B cell (primary cell): ENCODE results near the gene SMC2. TPM values are rescaled to one million over a fixed set of nuclear protein-coding genes. Genes with fewer than 3 reads are reported as not detected.

Source experiments
- ATAC-seq: fragments of 200-7000 bp; cut with Tn5 transposase; one replicate; pipeline ENCODE4 v1.10.0; 2021; ENCODE audit warnings: low read depth, mild to moderate bottlenecking, moderate number of reproducible peaks, moderate library complexity
- CTCF ChIA-PET: fragments of 350-600 bp; sonication (Branson Sonifier 250); formaldehyde crosslinking; loops from one replicate; lab custom pipeline; 2021; ENCODE audit warnings: antibody characterized with exemption, inconsistent platforms; lab: Charles Lee
- POLR2A ChIA-PET: fragments of 350-600 bp; sonication (Branson Sonifier 250); formaldehyde crosslinking; loops from one replicate; lab custom pipeline; 2021; ENCODE audit warnings: antibody characterized with exemption; lab: Charles Lee
- DNase-seq: peaks from one replicate; pipeline ENCODE4 v3.0.0; 2013
- H2AFZ ChIP-seq: 2 replicates; pipeline ENCODE4 v1.6.1; 2012; ENCODE audit warnings: mild to moderate bottlenecking, low read depth, low read length; ENCODE audit not compliant: insufficient read depth, poor library complexity, severe bottlenecking
- H3K27ac ChIP-seq, 2 donors: 1 replicate in 1 of 2; 2 replicates in 1 of 2; pipeline ENCODE4 v1.5.1; 2012 to 2013; ENCODE audit warnings: low read length in 2 of 2, mild to moderate bottlenecking in 2 of 2, moderate library complexity in 1 of 2
- H3K27me3 ChIP-seq, 4 experiments: fragments of 200-600 bp in 1 of 4; sonication (generic) in 1 of 4; replicated peaks in 1 of 4; 1 replicate in 2 of 4; 2 replicates in 2 of 4; pipeline versions ENCODE4 v1.6.1 to v1.7.0; 2013 to 2016; ENCODE audit warnings: low read length in 3 of 4, mild to moderate bottlenecking in 2 of 4, mixed read lengths in 1 of 4, moderate library complexity in 1 of 4; ENCODE audit not compliant: insufficient read depth in 4 of 4, control insufficient read depth in 3 of 4; ENCODE audit errors: control extremely low read depth in 1 of 4
- H3K36me3 ChIP-seq, 2 experiments: replicated peaks in 1 of 2; 1 replicate in 1 of 2; 2 replicates in 1 of 2; pipeline versions ENCODE4 v1.6.1 to v1.7.1; 2013; ENCODE audit warnings: low read length in 1 of 2; ENCODE audit not compliant: insufficient read depth in 2 of 2, control insufficient read depth in 1 of 2; ENCODE audit errors: control extremely low read depth in 1 of 2, extremely low read depth in 1 of 2
- H3K4me1 ChIP-seq, 2 donors: fragments of 200-600 bp in 1 of 2; sonication (generic) in 1 of 2; 1 replicate in 1 of 2; 2 replicates in 1 of 2; pipeline versions ENCODE4 v1.5.1 to v1.6.1; 2013 to 2017; ENCODE audit warnings: low read length in 2 of 2; ENCODE audit not compliant: control insufficient read depth in 2 of 2, insufficient read depth in 2 of 2
- H3K4me2 ChIP-seq: replicated peaks from 2 replicates; pipeline ENCODE3; 2012; ENCODE audit warnings: mild to moderate bottlenecking, low read depth, low read length; ENCODE audit not compliant: poor library complexity, severe bottlenecking
- H3K4me3 ChIP-seq, 5 experiments: fragments of 200-600 bp in 1 of 5; sonication (generic) in 1 of 5; 1 replicate in 3 of 5; 2 replicates in 2 of 5; pipeline versions ENCODE4 v1.5.1 to v1.7.0; 2011 to 2016; ENCODE audit warnings: low read length in 4 of 5, mild to moderate bottlenecking in 4 of 5, low read depth in 2 of 5, control low read depth in 1 of 5, moderate library complexity in 1 of 5; ENCODE audit not compliant: insufficient read depth in 1 of 5; ENCODE audit errors: control extremely low read depth in 1 of 5, extremely low read depth in 1 of 5
- H3K79me2 ChIP-seq: fragments of 200-600 bp; sonication (generic); one replicate; pipeline ENCODE4 v1.6.0; 2016; ENCODE audit warnings: low read length; ENCODE audit not compliant: control insufficient read depth, insufficient read depth
- H3K9ac ChIP-seq: fragments of 200-600 bp; sonication (generic); 2 replicates; pipeline ENCODE4 v1.6.1; 2017; ENCODE audit warnings: mild to moderate bottlenecking, low read length, moderate library complexity
- H3K9me3 ChIP-seq, 3 donors: one replicate each; pipeline versions ENCODE4 v1.6.1 to v1.7.1; 2013; ENCODE audit warnings: low read length in 2 of 3; ENCODE audit not compliant: control insufficient read depth in 2 of 3, insufficient read depth in 1 of 3; ENCODE audit errors: control extremely low read depth in 1 of 3
- H4K20me1 ChIP-seq: 2 replicates; pipeline ENCODE4 v1.6.0; 2012; ENCODE audit warnings: mild to moderate bottlenecking, low read length; ENCODE audit not compliant: insufficient read depth, control insufficient read depth, poor library complexity, severe bottlenecking
- H3K27ac Mint-ChIP-seq: one replicate; pipeline ENCODE4 v1.8.0; 2021; ENCODE audit warnings: mixed read lengths
- H3K27me3 Mint-ChIP-seq: one replicate; pipeline ENCODE4 v1.8.0; 2021; ENCODE audit warnings: mixed read lengths
- H3K4me1 Mint-ChIP-seq: one replicate; pipeline ENCODE4 v1.8.0; 2021; ENCODE audit warnings: mixed read lengths
- H3K4me3 Mint-ChIP-seq: one replicate; pipeline ENCODE4 v1.8.0; 2021; ENCODE audit warnings: mixed read lengths
- H3K9me3 Mint-ChIP-seq: one replicate; pipeline ENCODE4 v1.8.0; 2022; ENCODE audit warnings: mixed read lengths; ENCODE audit not compliant: insufficient read depth
- CTCF ChIP-seq: fragments of 200-600 bp; IDR thresholded peaks from one replicate; pipeline ENCODE4 v1.8.0; 2022; ENCODE audit warnings: antibody characterized with exemption, mild to moderate bottlenecking
- EZH2 ChIP-seq: IDR thresholded peaks from 2 replicates; pipeline ENCODE4 v1.6.1; 2012; ENCODE audit warnings: borderline replicate concordance, low read depth, mild to moderate bottlenecking, moderate library complexity, low read length; ENCODE audit not compliant: insufficient read depth, poor library complexity, severe bottlenecking
- WGBS: methylation state at CpG from one replicate; pipeline ENCODE4 v1.1.5; 2013; ENCODE audit warnings: missing lambda C conversion rate; ENCODE audit not compliant: insufficient coverage; 5-methylcytosine and 5-hydroxymethylcytosine counted together
- intact Hi-C: fragments of 100-400 bp; cut with micrococcal nuclease; formaldehyde crosslinking; loops from one replicate; pipeline ENCODE4 v1.10.0; 2022
- polyA plus RNA-seq: library from polyadenylated mRNA; depleted of rRNA; stranded (reverse); fragments of >200 nt; gene quantifications from 2 replicates; pipeline ENCODE4 v1.2.3, GENCODE V29; 2012
- total RNA-seq, 2 donors: library from RNA; stranded (reverse); fragments of 120-200 nt in 1 of 2; gene quantifications; 1 replicate in 1 of 2; 2 replicates in 1 of 2; pipeline versions ENCODE4 v1.2.3 to v1.2.4, GENCODE V29; 2013 to 2022

SMC2 gene
- total and polyA plus RNA-seq, 2 donors (not counting 1 experiment from before 2014, with no cell fraction given) = 1.6 to 10.6 TPM

- Mint-ChIP-seq H3K9me3 (no peaks in the 10 kb centered on the region), H3K4me3 (no peak overlapping the region), H3K4me1 (no peaks in the 10 kb centered on the region), H3K27ac (no peak overlapping the region), H3K27me3 (no peaks in the 10 kb centered on the region)
- no peaks in the 10 kb centered on the region for H4K20me1 ChIP-seq
- H3K79me2 ChIP-seq = no peaks in the 10 kb centered on the region
- POLR2A ChIA-PET = no interaction called here
- H3K9ac ChIP-seq = no peak overlapping the region
- CTCF ChIA-PET = no interaction called here
- ATAC-seq (no peak), DNase-seq (no peak)
- H3K27me3 ChIP-seq = no peaks in the 10 kb centered on the region
- H3K4me1 ChIP-seq = no peaks in the 10 kb centered on the region
- H3K4me3 ChIP-seq = no peak overlapping the region
- H3K4me2 ChIP-seq = no peak overlapping the region
- H3K36me3 ChIP-seq = peaks cover 5 to 38% of the 10 kb centered on the region in 2 experiments
- no peak overlapping the region for H2AFZ ChIP-seq
- no peaks in the 10 kb centered on the region for H3K9me3 ChIP-seq
- no peak for TF ChIP-seq EZH2
- no peak for TF ChIP-seq CTCF
- WGBS = 100% methylated on average over 4 of the region's 5 CpGs
- H3K27ac ChIP-seq = no peak overlapping the region
- intact Hi-C loops = no loop called here
Measured at GRCh38 chr9:104107799-104108198, 13.7 kb downstream of the SMC2 start.

- CTCF ChIA-PET = no interaction called here
- DNase-seq (no peak), ATAC-seq (no peak)
- Mint-ChIP-seq H3K4me3 (no peak overlapping the region), H3K9me3 (no peaks in the 10 kb centered on the region), H3K27ac (no peak overlapping the region), H3K4me1 (no peaks in the 10 kb centered on the region), H3K27me3 (no peaks in the 10 kb centered on the region)
- POLR2A ChIA-PET = no interaction called here
- WGBS = 96% methylated on average over 4 of the region's 4 CpGs
- H3K9ac ChIP-seq = no peak overlapping the region
- H2AFZ ChIP-seq = no peak overlapping the region
- H3K4me1 ChIP-seq = no peaks in the 10 kb centered on the region
- H3K27me3 ChIP-seq = no peaks in the 10 kb centered on the region
- no peaks in the 10 kb centered on the region for H3K9me3 ChIP-seq
- peaks cover 5 to 35% of the 10 kb centered on the region in 2 experiments for H3K36me3 ChIP-seq
- H3K4me2 ChIP-seq = no peak overlapping the region
- H3K27ac ChIP-seq = no peak overlapping the region
- no peaks in the 10 kb centered on the region for H4K20me1 ChIP-seq
- TF ChIP-seq EZH2 (no peak), CTCF (no peak)
- H3K4me3 ChIP-seq = no peak overlapping the region
- intact Hi-C loops = no loop called here
- no peaks in the 10 kb centered on the region for H3K79me2 ChIP-seq
Measured at GRCh38 chr9:104108315-104108714, 14.2 kb downstream of the SMC2 start.
